Measurements from ENCODE around the gene ALLC.

Gene ALLC

GRCh38 chr2:3627500-3628100 is 30.4 kb upstream of the ALLC start:
- TF ChIP-seq YY1 (IDR thresholded peaks at IDR 0.05; ENCODE audit: low read depth), result no peak

DNA sequence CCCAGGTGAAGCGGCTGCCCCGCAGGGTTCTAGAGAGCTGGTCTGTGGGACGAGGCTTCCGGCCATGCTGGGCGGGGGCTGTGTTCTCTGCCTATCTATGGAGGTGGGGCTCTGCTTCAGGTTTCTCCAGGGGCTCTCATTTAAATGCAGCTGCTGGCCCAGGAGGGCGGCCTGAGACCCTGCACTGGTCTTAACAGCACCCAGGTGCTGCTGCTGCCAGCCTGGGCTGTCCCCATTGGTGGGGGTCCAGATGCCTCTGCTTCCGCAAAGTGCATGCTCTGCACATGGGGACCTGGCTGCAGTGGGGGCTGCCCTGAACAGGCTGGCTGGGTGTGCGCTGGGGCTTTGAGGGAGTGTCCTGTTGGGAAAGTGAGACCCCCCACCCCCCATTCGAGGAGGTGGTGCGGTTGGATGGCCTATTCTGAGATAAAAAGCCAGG is 29.7 kb upstream of the ALLC start:
- TF ChIP-seq CREB1 (IDR thresholded peaks at IDR 0.05; ENCODE audit: low read depth), result no peak
- no peak for TF ChIP-seq NFIC (IDR thresholded peaks at IDR 0.05)
- no peak for TF ChIP-seq FOXM1 (IDR thresholded peaks at IDR 0.05; ENCODE audit: borderline replicate concordance, low read depth)
- TF ChIP-seq YY1 (IDR thresholded peaks at IDR 0.05; ENCODE audit: low read depth), result no peak
- no peak for TF ChIP-seq REST (IDR thresholded peaks at IDR 0.05; ENCODE audit: low read depth)
- TF ChIP-seq TEAD4 (IDR thresholded peaks at IDR 0.05), result no peak

DNA sequence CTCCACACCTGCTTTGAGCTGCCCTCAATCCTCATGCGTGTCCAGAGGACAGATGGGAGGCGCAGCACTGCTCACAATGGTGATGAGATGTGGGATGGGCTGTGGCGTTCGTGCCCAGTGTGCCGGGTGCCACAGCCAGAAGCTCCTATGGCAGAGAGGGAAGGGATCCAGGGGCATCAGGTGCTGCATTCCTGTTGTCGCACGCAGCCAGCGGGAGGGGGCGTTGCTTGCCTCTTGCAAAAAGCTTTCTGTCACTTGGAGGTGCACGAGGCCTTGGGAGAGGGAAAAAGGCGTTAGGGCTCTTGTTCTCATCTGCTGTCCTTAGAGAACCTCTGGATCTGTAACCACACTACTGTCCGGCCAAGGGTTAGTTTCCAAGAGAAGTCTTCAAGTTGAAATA is 29.2 kb upstream of the ALLC start:
- no peak for TF ChIP-seq EP300 (IDR thresholded peaks at IDR 0.05; ENCODE audit: borderline replicate concordance)
- TF ChIP-seq TEAD4 (IDR thresholded peaks at IDR 0.05), result no peak
- TF ChIP-seq YY1 (IDR thresholded peaks at IDR 0.05; ENCODE audit: low read depth), result no peak
- TF ChIP-seq USF1 (IDR thresholded peaks at IDR 0.05), result no peak
- TF ChIP-seq TCF12 (IDR thresholded peaks at IDR 0.05; ENCODE audit: low read depth), result no peak
- TF ChIP-seq ZBTB7A (IDR thresholded peaks at IDR 0.05; ENCODE audit: low read depth), result no peak
- TF ChIP-seq MAX (IDR thresholded peaks at IDR 0.05), result no peak

DNA sequence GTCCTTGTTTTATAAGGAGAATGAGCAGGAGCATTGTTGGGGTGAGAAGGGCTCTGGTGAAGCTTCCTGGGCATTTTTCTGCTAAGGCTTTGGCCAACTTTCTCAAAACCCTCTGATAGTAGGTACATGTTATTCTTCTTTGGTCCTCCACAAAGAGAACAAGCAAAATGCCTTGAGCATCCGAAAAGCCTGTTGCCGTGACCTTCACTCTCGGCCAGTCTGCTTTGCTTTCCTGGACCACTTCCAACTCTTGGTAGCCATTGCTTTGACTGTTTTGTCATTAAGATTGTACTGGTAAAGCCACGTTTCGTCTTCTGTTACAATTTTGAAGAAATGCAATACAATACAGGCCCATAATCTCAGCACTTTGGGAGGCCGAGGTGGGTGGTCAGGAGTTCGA is 27.4 kb upstream of the ALLC start:
- TF ChIP-seq YY1 (IDR thresholded peaks at IDR 0.05; ENCODE audit: low read depth) (no peak), REST (IDR thresholded peaks at IDR 0.05; ENCODE audit: low read depth) (no peak), TAF1 (IDR thresholded peaks at IDR 0.05; ENCODE audit: low read depth) (no peak), FOXM1 (IDR thresholded peaks at IDR 0.05; ENCODE audit: borderline replicate concordance, low read depth) (no peak), ZBTB7A (IDR thresholded peaks at IDR 0.05; ENCODE audit: low read depth) (no peak), TCF12 (IDR thresholded peaks at IDR 0.05; ENCODE audit: low read depth) (no peak), RAD21 (IDR thresholded peaks at IDR 0.05; ENCODE audit: low read depth) (no peak), CREB1 (IDR thresholded peaks at IDR 0.05; ENCODE audit: low read depth) (no peak), EGR1 (IDR thresholded peaks at IDR 0.05) (no peak), TEAD4 (IDR thresholded peaks at IDR 0.05) (no peak), MAX (IDR thresholded peaks at IDR 0.05) (no peak), CEBPB (IDR thresholded peaks at IDR 0.05) (no peak), NFIC (IDR thresholded peaks at IDR 0.05) (no peak), EP300 (IDR thresholded peaks at IDR 0.05; ENCODE audit: borderline replicate concordance) (no peak), USF1 (IDR thresholded peaks at IDR 0.05) (no peak)

DNA sequence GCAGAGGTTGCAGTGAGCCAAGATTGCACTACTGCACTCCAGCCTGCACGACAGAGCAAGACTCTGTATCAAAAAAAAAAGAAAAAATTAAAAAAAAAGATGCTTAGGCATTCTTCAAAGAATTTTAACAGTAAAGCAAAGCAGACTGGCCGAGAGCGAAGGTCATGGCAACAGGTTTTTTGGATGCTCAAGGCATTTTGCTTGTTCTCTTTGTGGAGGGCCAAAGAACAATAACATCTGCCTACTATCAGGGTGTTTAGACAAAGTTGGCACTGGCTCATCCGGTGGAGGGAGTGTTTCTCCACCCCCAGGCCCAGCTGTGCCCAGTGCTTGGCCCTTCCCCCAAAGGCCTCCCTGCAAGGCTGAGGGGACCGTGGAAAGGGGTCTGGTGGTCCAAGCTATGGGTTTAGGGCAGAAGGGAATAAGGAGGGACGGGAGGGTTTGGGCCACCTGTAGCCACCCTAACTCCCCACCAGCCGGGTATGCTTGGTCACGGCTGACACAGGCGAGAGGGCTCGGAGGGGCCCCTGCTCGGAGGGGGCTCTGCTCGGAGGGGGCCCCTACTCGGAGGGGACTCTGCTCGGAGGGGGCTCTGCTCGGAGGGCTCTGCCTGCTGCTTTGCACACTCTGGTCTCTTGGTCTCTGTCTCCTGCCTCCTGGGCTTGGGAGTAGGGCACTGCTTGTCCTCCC is 26.7 kb upstream of the ALLC start:
- TF ChIP-seq CEBPB (IDR thresholded peaks at IDR 0.05), result no peak
- no peak for TF ChIP-seq TEAD4 (IDR thresholded peaks at IDR 0.05)
- no peak for TF ChIP-seq RAD21 (IDR thresholded peaks at IDR 0.05; ENCODE audit: low read depth)
- no peak for TF ChIP-seq EP300 (IDR thresholded peaks at IDR 0.05; ENCODE audit: borderline replicate concordance)
- no peak for TF ChIP-seq EGR1 (IDR thresholded peaks at IDR 0.05)
- TF ChIP-seq YY1 (IDR thresholded peaks at IDR 0.05; ENCODE audit: low read depth), result no peak
- no peak for TF ChIP-seq CREB1 (IDR thresholded peaks at IDR 0.05; ENCODE audit: low read depth)
- TF ChIP-seq ZBTB7A (IDR thresholded peaks at IDR 0.05; ENCODE audit: low read depth), result no peak
- no peak for TF ChIP-seq MAX (IDR thresholded peaks at IDR 0.05)
- no peak for TF ChIP-seq REST (IDR thresholded peaks at IDR 0.05; ENCODE audit: low read depth)
- no peak for TF ChIP-seq TAF1 (IDR thresholded peaks at IDR 0.05; ENCODE audit: low read depth)
- no peak for TF ChIP-seq NFIC (IDR thresholded peaks at IDR 0.05)
- TF ChIP-seq USF1 (IDR thresholded peaks at IDR 0.05), result no peak
- TF ChIP-seq FOXM1 (IDR thresholded peaks at IDR 0.05; ENCODE audit: borderline replicate concordance, low read depth), result no peak
- TF ChIP-seq TCF12 (IDR thresholded peaks at IDR 0.05; ENCODE audit: low read depth), result no peak

All from Ishikawa (cell line).